Erythroblast (primary cell): ENCODE measurements around the gene ZNF691.

Source experiments
- GATA1 ChIP-seq: IDR thresholded peaks from 2 replicates; pipeline ENCODE4 v1.6.1; 2011; ENCODE audit warnings: low read depth, mild to moderate bottlenecking, control low read depth, low read length, moderate library complexity
- POLR2A ChIP-seq: IDR thresholded peaks from 2 replicates; pipeline ENCODE4 v1.6.1; 2011; ENCODE audit warnings: mild to moderate bottlenecking, low read length

DNA sequence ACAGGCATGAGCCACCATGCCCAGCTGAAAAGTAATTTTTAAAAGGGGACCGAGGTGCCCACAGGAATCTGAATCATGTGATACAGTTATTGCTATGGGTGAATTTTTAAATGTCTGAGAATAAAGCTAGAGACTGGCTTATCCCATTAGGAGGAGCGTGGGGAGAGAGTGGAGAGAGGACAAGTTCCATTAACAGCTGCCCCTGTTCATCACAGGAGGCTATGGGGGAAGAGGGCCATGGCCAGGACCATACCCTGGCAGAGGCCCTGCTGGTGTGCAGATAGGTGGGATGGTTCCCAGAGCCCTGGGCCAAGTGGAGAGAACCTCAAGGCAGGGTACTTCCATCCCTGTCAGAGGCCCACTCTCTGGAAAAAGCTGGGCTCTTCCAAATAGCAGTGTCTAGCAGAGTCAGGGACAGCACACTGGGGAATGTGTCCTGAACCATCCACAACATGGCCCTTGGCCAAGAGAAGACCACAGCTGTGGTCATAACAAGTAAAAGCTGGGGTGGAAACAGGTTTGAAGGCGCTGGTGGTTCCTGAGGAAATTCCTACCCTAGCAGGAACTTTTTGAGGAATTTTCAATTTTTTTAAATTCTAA, 13.7 kb upstream of the ZNF691 start:
- TF ChIP-seq POLR2A = no peak
- no peak for TF ChIP-seq GATA1
